ENCODE results near the gene NCOA5. TPM values are rescaled to one million over a fixed set of nuclear protein-coding genes. Genes with fewer than 3 reads are reported as not detected.

NCOA5 gene
- total RNA-seq, 1 donor from 2014 or later, result 7.9 TPM

GRCh38 chr20:46035253-46035652, 54.5 kb downstream of the NCOA5 start:
- no peak overlapping the region for H3K4me3 ChIP-seq (ENCODE audit: low read depth, low read length)
- FAIRE-seq, result no peak
- no peaks in the 10 kb centered on the region for H3K36me3 ChIP-seq (ENCODE audit: control insufficient read depth, insufficient read depth, low read length)
- H3K27me3 ChIP-seq (ENCODE audit: control insufficient read depth, insufficient read depth, low read length), result peaks cover 37% of the 10 kb centered on the region
- TF ChIP-seq, protein P1, sequence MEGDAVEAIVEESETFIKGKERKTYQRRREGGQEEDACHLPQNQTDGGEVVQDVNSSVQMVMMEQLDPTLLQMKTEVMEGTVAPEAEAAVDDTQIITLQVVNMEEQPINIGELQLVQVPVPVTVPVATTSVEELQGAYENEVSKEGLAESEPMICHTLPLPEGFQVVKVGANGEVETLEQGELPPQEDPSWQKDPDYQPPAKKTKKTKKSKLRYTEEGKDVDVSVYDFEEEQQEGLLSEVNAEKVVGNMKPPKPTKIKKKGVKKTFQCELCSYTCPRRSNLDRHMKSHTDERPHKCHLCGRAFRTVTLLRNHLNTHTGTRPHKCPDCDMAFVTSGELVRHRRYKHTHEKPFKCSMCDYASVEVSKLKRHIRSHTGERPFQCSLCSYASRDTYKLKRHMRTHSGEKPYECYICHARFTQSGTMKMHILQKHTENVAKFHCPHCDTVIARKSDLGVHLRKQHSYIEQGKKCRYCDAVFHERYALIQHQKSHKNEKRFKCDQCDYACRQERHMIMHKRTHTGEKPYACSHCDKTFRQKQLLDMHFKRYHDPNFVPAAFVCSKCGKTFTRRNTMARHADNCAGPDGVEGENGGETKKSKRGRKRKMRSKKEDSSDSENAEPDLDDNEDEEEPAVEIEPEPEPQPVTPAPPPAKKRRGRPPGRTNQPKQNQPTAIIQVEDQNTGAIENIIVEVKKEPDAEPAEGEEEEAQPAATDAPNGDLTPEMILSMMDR (IDR thresholded peaks at IDR 0.05; ENCODE audit: insufficient read depth, low read length, severe bottlenecking), result no peak
- DNase-seq (ENCODE audit: low read depth), result no peak

DNA sequence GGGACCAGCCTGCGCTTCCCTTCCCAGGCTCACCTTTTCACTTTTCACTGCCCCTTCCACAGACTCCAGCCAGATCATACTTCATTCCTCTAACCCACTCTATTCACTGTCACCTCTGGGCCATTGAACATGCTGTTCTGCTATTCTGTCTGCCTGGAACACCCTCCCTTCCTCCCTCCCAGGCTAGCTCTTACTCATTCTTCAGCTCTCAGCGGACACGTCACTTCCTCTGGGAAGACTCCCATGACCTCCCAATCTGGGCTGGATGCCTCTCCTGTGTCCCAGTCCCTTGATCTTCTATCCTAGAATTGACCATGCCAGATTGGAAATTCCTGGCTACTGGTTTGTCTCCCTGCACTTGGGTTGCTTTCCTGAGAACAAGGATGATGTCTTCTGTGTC, 55.7 kb downstream of the NCOA5 start:
- DNase-seq (ENCODE audit: low read depth) (no peak), FAIRE-seq (no peak)
- Histone ChIP-seq H3K4me3 (ENCODE audit: low read depth, low read length) (no peak overlapping the region), H3K36me3 (ENCODE audit: control insufficient read depth, insufficient read depth, low read length) (no peaks in the 10 kb centered on the region), H3K27me3 (ENCODE audit: control insufficient read depth, insufficient read depth, low read length) (peaks cover 45% of the 10 kb centered on the region)
- TF ChIP-seq, protein P1 (IDR thresholded peaks at IDR 0.05; ENCODE audit: insufficient read depth, low read length, severe bottlenecking), result no peak

- H3K4me3 ChIP-seq (ENCODE audit: low read depth, low read length), result no peak overlapping the region
- DNase-seq (ENCODE audit: low read depth), result no peak
- TF ChIP-seq, protein P1 (IDR thresholded peaks at IDR 0.05; ENCODE audit: insufficient read depth, low read length, severe bottlenecking), result no peak
- no peak for FAIRE-seq
- H3K27me3 ChIP-seq (ENCODE audit: control insufficient read depth, insufficient read depth, low read length), result peaks cover 54% of the 10 kb centered on the region
- H3K36me3 ChIP-seq (ENCODE audit: control insufficient read depth, insufficient read depth, low read length), result no peaks in the 10 kb centered on the region
Observed at GRCh38 chr20:46031701-46032254, 58.0 kb downstream of the NCOA5 start.

DNA sequence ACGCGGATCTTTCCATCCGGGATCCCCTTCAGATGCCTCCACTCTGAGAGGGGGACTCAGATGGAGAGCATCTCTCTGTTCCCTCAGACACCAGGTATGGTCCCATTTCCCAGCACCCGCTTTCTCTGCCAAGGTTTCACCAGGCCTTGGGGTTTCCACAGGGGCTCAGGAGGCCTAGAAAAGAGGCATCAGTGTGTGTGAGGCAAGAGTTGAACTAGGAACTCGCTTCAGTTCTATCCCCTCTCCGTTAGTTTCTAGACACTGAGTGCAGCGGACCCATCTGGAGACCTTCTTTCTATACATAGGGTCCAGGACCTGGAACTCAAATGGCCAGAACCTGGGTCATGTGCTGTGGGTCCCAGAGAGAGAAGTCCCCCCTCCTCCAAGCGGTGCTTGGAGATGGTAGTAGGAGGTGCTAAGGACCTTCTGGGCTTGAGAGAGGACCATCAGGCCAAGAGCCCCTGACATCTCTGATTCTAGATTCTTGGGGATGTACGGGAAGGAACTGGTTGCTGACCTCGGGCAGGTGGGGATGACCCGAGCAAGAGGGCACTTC, 58.7 kb downstream of the NCOA5 start:
- TF ChIP-seq, protein P1 (IDR thresholded peaks at IDR 0.05; ENCODE audit: insufficient read depth, low read length, severe bottlenecking), result no peak
- no peaks in the 10 kb centered on the region for H3K36me3 ChIP-seq (ENCODE audit: control insufficient read depth, insufficient read depth, low read length)
- no peak overlapping the region for H3K4me3 ChIP-seq (ENCODE audit: low read depth, low read length)
- peaks cover 55% of the 10 kb centered on the region for H3K27me3 ChIP-seq (ENCODE audit: control insufficient read depth, insufficient read depth, low read length)
- no peak for DNase-seq (ENCODE audit: low read depth)
- FAIRE-seq, result no peak

- TF ChIP-seq, protein P1 (IDR thresholded peaks at IDR 0.05; ENCODE audit: insufficient read depth, low read length, severe bottlenecking), result no peak
- Histone ChIP-seq H3K36me3 (ENCODE audit: control insufficient read depth, insufficient read depth, low read length) (no peaks in the 10 kb centered on the region), H3K4me3 (ENCODE audit: low read depth, low read length) (no peak overlapping the region), H3K27me3 (ENCODE audit: control insufficient read depth, insufficient read depth, low read length) (peaks cover 53% of the 10 kb centered on the region)
- DNase-seq (ENCODE audit: low read depth) (no peak), FAIRE-seq (no peak)
Observed at GRCh38 chr20:46030284-46031013, 59.3 kb downstream of the NCOA5 start.

Data from bronchial epithelial cell (primary cell).